Parathyroid adenoma (tissue), 2 donors: ENCODE measurements around the gene GSKIP.

Source experiments
- H2AFZ ChIP-seq: fragments of 300-600 bp; sonication (generic); one replicate; pipeline ENCODE4 v1.7.0; 2017; ENCODE audit warnings: antibody characterized with exemption, mild to moderate bottlenecking
- H3K27ac ChIP-seq: fragments of 300-600 bp; sonication (generic); one replicate; pipeline ENCODE4 v1.7.0; 2017
- H3K27me3 ChIP-seq: fragments of 300-600 bp; sonication (generic); one replicate; pipeline ENCODE4 v1.7.0; 2017; ENCODE audit warnings: low read length; ENCODE audit not compliant: control insufficient read depth, insufficient read depth
- H3K36me3 ChIP-seq: fragments of 300-600 bp; sonication (generic); one replicate; pipeline ENCODE4 v1.7.0; 2017; ENCODE audit warnings: low read length; ENCODE audit not compliant: control insufficient read depth, insufficient read depth
- H3K4me1 ChIP-seq: fragments of 300-600 bp; sonication (generic); one replicate; pipeline ENCODE4 v1.7.0; 2017; ENCODE audit warnings: control low read depth
- H3K4me2 ChIP-seq: fragments of 300-600 bp; sonication (generic); one replicate; pipeline ENCODE4 v1.7.0; 2017; ENCODE audit warnings: low read length
- H3K4me3 ChIP-seq: fragments of 300-600 bp; sonication (generic); one replicate; pipeline ENCODE4 v1.7.0; 2017; ENCODE audit warnings: low read depth, low read length
- H3K79me2 ChIP-seq: fragments of 300-600 bp; sonication (generic); one replicate; pipeline ENCODE4 v1.7.0; 2017; ENCODE audit warnings: control low read depth
- H3K9ac ChIP-seq: fragments of 300-600 bp; sonication (generic); one replicate; pipeline ENCODE4 v1.7.0; 2017; ENCODE audit warnings: mild to moderate bottlenecking
- H3K9me3 ChIP-seq: fragments of 300-600 bp; sonication (generic); one replicate; pipeline ENCODE4 v1.7.0; 2017; ENCODE audit warnings: low read length; ENCODE audit not compliant: control insufficient read depth
- TF ChIP-seq, protein P1 (sequence below): fragments of 300-600 bp; sonication (generic); IDR thresholded peaks from one replicate; pipeline ENCODE4 v1.7.0; 2017; ENCODE audit warnings: antibody characterized with exemption, mild to moderate bottlenecking
- donor health status: primary hyperparathyroidism.

GSKIP gene

DNA sequence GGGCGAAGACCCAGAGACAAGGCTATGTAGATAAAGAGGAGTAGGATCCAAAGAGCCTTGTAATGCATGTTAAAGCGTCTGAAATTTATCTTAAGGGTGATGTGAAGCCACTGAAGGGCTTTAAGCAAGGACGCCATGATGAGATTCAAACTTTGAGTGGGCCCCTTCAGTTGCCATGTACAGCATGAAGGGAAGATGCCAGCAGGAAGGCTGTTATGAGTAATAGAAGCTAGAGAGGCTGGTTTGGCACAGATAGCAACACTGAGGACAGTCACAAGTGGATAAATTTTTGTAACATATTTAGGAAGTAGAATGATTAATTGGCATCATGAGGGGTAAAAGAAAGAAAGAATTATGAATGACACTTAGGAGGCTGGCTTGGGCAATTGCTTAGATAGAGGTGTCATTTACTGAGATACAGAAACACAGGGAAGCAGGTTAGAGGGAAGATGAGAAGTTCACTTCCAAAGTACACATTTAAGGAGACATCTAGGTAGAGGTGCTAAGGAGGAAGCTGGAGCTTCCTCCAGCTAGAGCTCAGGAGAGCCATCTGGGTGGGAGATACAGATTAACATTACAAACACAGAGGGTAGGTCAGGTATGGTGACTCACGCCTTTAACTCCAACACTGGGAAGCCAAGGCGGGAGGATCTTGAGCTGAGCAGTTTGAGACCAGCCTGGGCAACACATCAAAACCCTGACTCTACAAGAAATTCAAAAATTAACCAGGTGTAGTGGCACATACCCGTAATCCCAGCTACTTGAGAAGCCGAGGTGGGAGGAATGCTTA, 13.8 kb upstream of the GSKIP start:
- Histone ChIP-seq H3K79me2 (peaks cover 42% of the 10 kb centered on the region), H3K4me1 (no peaks in the 10 kb centered on the region), H3K27ac (no peak overlapping the region), H3K27me3 (no peaks in the 10 kb centered on the region), H3K4me2 (no peak overlapping the region), H3K9ac (no peak overlapping the region), H3K9me3 (no peaks in the 10 kb centered on the region), H2AFZ (no peak overlapping the region), H3K4me3 (no peak overlapping the region), H3K36me3 (no peaks in the 10 kb centered on the region)
- TF ChIP-seq, protein P1, sequence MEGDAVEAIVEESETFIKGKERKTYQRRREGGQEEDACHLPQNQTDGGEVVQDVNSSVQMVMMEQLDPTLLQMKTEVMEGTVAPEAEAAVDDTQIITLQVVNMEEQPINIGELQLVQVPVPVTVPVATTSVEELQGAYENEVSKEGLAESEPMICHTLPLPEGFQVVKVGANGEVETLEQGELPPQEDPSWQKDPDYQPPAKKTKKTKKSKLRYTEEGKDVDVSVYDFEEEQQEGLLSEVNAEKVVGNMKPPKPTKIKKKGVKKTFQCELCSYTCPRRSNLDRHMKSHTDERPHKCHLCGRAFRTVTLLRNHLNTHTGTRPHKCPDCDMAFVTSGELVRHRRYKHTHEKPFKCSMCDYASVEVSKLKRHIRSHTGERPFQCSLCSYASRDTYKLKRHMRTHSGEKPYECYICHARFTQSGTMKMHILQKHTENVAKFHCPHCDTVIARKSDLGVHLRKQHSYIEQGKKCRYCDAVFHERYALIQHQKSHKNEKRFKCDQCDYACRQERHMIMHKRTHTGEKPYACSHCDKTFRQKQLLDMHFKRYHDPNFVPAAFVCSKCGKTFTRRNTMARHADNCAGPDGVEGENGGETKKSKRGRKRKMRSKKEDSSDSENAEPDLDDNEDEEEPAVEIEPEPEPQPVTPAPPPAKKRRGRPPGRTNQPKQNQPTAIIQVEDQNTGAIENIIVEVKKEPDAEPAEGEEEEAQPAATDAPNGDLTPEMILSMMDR, result no peak

DNA sequence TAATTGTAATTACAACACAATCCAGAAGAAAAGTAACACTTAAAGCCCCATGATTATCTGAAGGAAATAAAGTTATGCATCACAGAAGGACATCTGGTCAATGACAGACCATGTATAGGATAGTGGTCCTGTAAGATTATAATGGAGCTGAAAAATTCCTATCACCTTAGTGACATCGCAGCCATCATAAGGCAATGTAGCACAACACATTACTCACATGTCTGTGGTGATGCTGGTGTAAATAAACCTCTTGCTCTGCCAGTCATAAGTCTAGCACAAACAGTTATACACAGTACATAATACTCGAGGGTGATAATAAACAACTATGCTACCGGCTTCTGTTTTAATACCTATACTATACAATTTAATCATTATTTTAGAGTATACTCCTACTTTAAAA, 11.3 kb upstream of the GSKIP start:
- H3K4me1 ChIP-seq, result no peaks in the 10 kb centered on the region
- no peak overlapping the region for H2AFZ ChIP-seq
- no peak overlapping the region for H3K4me2 ChIP-seq
- H3K27ac ChIP-seq, result no peak overlapping the region
- TF ChIP-seq, protein P1, result no peak
- peaks cover 56% of the 10 kb centered on the region for H3K79me2 ChIP-seq
- H3K4me3 ChIP-seq, result no peak overlapping the region
- no peak overlapping the region for H3K9ac ChIP-seq
- no peaks in the 10 kb centered on the region for H3K27me3 ChIP-seq
- no peaks in the 10 kb centered on the region for H3K36me3 ChIP-seq
- no peaks in the 10 kb centered on the region for H3K9me3 ChIP-seq

DNA sequence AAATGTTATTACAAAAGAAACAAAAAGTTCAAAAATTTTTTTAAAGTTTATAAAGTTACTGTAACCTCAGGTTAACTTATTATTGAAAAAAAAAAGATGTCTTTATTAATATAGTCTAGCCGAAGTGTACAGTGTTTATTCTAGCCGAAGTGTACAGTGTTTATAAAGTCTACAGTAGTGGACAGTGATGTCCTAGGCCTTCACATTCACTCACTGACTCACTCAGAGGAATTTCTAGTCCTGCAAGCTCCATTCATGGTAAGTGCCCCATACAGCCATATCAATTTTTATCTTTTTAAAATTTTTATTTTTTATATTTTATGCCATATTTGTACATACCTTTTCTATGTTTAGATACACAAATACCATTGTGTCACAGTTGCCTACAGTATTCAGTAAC, 10.6 kb upstream of the GSKIP start:
- no peaks in the 10 kb centered on the region for H3K4me1 ChIP-seq
- H3K36me3 ChIP-seq, result no peaks in the 10 kb centered on the region
- H2AFZ ChIP-seq, result no peak overlapping the region
- H3K9me3 ChIP-seq, result no peaks in the 10 kb centered on the region
- TF ChIP-seq, protein P1, result no peak
- no peak overlapping the region for H3K4me2 ChIP-seq
- no peak overlapping the region for H3K9ac ChIP-seq
- no peak overlapping the region for H3K4me3 ChIP-seq
- H3K27ac ChIP-seq, result no peak overlapping the region
- H3K27me3 ChIP-seq, result no peaks in the 10 kb centered on the region
- peaks cover 61% of the 10 kb centered on the region for H3K79me2 ChIP-seq

DNA sequence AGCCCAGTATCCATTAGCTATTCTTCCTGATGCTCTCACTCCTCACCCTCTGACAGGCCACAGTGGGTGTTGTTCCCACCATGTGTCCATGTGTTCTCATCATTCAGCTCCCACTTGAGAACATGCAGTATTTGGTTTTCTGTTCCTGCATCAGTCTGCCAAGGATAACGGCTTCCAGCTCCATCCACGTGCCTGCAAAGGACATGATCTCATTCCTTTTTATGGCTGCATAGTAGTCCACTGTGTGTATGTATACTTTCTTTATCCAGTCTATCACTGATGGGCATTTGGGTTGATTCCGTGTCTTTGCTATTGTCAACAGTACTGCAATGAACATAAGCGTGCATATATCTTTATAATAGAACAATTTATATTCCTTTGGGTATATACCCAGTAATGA, 9.1 kb upstream of the GSKIP start:
- no peaks in the 10 kb centered on the region for H3K4me1 ChIP-seq
- H3K27me3 ChIP-seq, result no peaks in the 10 kb centered on the region
- TF ChIP-seq, protein P1, result no peak
- H3K4me2 ChIP-seq, result no peak overlapping the region
- H3K27ac ChIP-seq, result no peak overlapping the region
- H3K36me3 ChIP-seq, result no peaks in the 10 kb centered on the region
- no peaks in the 10 kb centered on the region for H3K9me3 ChIP-seq
- H3K4me3 ChIP-seq, result no peak overlapping the region
- H3K9ac ChIP-seq, result no peak overlapping the region
- H3K79me2 ChIP-seq, result peaks cover 55% of the 10 kb centered on the region
- no peak overlapping the region for H2AFZ ChIP-seq

DNA sequence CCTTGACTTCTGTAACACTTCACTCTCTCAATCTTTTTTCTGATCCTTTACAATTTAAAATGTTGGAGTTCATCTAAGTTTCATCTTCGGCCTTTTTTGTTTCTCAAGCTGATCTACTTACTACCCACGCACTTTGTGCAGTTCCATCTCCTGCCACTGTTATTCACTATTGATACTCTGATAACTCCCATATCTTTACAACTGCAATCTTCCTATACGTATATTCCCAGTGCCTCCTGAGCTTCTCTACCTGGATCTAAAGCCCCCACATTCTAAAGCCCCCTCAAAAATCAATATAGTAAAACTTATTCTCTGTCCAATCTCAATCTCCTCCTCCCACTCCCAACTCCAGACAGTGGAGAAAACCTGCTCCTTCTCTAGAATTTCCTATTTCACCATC, 6.1 kb upstream of the GSKIP start:
- Histone ChIP-seq H3K27ac (no peak overlapping the region), H3K4me3 (no peak overlapping the region), H3K9me3 (no peaks in the 10 kb centered on the region), H2AFZ (no peak overlapping the region), H3K9ac (no peak overlapping the region), H3K4me2 (no peak overlapping the region), H3K36me3 (no peaks in the 10 kb centered on the region), H3K4me1 (peaks cover 8% of the 10 kb centered on the region), H3K79me2 (peaks cover 59% of the 10 kb centered on the region), H3K27me3 (no peaks in the 10 kb centered on the region)
- TF ChIP-seq, protein P1, result no peak
